GM10847 (cell line): ENCODE data around the gene ATXN1.

Experiments
- POLR2A ChIP-seq: IDR thresholded peaks from 2 replicates; pipeline ENCODE4 v1.6.1; 2011; ENCODE audit not compliant: insufficient read length; ENCODE audit errors: extremely low read depth

ATXN1 gene

DNA sequence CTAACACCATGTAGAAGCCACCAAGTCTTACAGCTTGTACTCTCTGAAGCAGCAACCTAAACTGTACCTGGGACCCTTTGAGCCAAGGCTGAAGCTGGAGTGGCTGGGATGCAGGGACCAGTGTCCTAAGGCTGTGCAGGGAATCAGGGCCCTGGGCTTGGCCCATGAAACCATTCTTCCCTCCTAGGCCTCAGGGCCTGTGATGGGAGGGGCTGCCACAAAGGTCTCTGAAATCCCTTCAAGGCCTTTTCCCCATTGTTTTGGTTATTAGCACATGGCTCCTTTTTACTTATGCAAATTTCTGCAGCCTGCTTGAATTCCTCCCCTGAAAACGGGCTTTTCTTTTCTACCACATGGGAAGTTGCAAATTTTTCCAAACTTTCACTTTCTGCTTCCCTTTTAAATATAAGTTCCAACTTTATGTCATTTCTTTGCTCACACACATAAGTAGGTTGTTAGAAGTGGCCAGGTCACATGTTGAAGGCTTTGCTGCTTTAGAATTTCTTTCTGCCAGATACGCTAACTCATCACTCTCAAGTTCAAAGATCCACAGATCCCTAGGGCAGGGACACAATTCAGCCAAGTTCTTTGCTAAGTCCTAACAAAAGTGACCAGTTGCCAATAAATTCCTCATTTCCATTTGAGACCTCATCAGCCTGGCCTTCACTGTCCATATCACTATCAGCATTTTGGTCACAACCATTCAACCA is 28.2 kb upstream of the ATXN1 start:
- no peak for TF ChIP-seq POLR2A

DNA sequence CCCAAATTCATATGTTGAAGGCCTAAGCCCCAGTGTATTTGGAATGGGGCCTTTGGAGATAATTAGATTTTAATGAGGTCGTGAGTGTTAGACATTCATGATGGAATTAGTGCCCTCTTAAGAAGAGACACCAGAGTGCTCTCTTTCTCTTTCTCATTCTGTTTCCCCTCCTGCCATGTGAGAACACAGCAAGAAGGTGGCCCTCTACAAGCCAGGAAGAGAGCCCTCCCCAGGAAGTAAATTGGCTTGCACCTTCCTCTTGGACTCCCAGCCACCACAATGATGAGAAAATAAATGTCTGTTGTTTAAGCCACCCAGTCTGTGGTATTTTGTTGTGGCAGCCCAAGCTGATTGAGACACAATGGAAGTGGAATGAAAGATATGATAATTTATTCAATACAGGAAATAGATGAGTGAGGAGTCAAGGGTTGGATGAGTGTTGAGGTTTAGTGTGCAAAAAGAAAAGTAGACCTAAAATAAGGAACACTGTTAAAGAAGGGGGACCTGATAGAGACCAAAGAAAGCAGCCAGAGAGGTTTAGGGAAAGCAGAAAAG is 25.9 kb upstream of the ATXN1 start:
- no peak for TF ChIP-seq POLR2A

DNA sequence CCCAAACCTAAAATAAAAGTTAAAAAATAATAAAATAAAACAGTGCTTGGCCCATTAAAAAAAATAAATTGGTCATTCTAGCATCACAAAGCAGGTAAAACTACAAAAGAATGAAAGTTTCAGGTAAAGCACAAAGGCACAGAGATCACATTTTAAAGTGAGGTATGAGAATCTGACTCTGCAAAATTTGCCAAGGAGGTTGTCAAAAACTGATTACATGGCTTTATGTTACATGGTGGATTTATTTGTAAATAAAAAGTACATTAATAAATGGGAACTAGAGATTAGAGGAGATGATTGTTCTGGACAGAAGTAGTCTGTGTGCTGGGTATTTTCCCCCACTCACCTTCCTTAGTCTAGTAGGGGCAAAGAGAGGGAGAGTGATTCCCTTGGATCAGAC is 24.2 kb upstream of the ATXN1 start:
- no peak for TF ChIP-seq POLR2A

DNA sequence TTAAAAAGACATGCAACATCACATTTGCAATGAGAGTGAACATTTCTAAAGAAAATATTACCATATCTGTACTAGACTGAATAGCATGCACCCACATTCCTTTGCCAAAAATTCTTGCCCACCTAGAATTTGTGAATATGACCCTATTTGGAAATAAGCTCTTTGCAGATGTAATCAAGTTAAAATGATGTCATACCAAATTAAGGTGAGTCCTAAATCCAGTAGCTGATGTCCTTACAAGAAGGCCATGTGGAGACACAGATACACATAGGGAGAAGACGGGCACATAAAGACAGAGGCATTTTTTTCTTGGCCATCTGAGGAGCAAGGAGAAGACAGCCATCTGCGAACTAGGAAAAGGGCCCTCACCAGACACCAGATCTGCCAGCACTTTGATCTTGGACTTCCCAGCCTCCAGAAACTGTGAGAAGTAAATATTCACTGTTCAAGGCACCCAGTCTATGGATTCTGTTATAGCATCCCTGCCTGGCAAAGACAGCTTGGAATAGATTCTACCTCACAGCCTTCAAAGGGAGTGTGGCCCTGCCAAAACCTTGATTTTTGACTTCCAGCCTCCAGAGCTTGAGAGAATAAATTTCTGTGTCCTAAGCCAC is 22.8 kb upstream of the ATXN1 start:
- TF ChIP-seq POLR2A = no peak

DNA sequence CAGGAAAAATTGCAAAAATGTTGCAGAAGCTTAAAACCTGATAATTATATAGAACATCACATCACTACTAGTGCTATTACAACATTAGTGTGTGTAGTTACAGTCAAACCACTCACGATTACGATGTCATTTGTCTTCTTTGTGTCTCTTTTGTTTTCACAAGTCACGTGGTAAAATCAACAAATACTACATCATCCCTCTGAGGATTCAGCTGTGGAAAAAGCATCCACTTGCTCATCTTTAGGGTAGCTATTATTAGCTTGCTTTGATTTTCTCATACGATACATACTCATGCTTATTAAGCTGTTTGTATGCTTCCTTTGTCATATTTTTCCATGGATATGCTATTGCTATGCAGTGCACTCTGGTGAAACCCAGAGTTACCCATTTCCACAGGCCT is 22.2 kb upstream of the ATXN1 start:
- no peak for TF ChIP-seq POLR2A

DNA sequence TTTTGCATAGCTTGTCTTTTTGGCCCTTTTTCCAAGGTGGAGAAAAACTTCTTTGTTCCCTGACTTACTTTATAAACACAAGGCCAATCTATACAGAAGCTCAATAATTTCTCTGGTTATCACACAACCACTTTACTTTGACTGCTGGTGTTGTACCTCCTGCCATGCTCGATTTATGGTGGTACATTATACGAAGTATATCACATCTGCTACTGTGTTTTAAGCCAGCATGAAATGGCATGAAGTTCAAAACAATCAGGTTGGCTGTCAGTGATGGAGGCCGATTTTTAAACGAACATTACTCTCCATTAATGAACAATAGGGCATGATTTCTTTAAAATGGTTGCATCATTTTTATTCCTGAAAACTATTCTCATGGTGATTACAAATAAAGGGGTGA is 21.0 kb upstream of the ATXN1 start:
- TF ChIP-seq POLR2A = no peak

DNA sequence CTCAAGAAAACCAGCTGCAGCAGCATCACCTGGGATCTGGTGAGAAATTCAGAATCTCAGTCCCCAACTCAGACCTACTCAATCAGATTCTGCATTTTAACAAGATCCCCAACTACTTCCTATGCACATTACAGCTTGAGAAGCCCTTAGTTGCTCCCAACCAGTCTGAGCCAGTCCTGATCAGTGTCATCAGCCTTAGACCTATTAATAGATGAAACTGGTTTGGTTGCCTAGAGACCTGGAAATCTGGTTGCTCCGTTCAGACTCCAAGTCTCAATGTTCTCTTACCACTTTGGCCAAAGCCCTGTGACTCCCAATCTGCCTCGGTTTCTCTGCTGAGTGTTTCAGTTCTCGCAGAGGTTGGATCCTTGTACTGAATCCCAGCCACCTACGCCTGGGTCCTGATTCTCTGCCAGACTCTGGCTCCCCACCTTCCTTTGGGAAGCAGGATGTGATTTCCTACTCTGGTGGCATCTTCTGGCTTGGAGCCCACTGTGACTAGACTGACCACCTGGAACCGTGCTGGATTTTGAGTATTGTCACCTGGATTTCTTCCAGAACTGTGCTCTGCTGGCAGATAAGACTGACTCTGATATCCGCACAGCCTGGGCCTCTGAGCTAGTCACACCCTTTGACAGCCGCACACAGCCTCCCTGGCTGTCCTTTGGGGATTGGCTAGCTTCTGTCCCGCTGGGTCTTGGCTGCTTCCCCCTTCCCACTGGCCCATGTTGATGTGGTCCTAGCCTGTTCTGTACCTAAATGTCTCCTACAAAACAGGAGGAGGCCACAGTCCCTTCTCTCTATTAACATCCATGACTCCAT is 20.3 kb upstream of the ATXN1 start:
- TF ChIP-seq POLR2A = no peak

DNA sequence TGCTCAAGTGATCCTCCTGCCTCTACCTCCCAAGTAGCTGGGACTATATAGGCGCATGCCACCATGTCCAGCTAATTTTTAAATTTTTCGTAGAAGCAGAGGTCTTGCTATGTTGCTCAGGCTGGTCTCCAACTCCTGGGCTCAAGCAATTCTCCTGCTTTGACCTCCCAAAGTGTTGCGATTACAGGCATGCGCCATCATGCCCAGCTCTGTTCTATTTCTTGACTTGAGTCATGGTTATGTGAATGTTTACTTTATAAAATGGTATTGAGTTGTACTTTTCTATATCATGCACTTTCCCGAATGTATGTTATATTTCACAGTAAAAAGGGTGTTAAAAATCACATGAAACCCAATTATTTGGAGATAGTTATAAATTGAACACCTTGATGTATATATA is 17.3 kb upstream of the ATXN1 start:
- no peak for TF ChIP-seq POLR2A

DNA sequence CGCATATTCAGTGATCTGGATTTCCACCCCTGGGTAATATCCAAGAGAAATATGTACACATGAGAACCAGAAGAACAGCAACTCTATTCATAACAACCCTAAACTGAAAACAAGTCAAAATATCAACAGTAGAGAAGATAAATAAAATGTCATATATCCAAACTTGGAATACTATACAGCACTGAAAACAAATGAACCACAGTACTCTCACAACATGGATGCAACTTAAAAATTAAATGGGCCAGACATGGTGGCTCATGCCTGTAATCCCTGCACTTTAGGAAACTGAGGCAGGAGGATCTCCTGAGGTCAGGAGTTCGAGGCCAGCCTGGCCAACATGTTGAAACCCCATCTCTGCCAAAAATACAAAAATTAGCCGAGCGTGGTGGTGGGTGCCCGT is 16.5 kb upstream of the ATXN1 start:
- no peak for TF ChIP-seq POLR2A

DNA sequence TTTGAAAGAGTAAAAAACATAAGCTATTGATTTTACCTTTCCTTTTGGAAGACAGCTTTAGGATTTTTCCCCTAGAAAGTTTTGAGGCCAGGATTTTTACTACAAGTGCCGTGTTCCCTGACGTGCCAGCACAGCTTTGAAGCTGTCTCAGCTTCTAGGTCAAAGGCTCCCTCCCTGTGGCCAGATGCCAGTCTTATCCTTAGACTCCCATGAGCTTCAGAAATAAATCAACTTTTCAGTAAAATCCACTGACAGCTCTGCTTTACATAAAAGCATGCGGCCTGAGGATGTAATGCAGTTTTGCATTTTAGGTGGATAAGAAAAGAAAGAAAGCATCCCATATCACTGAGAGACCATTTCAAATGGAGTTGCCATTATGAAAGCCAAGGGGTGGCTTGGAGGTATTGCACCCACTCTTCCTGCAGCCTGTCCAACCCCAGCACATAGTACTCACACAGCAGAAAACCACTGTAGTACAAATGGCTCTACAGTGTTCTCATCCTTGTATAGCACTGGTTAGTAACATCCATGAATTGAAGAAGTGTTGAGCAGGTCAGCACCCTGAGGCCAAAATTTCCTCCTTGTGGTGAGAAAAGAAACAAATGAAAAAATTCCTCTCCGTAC is 15.2 kb upstream of the ATXN1 start:
- TF ChIP-seq POLR2A = no peak

DNA sequence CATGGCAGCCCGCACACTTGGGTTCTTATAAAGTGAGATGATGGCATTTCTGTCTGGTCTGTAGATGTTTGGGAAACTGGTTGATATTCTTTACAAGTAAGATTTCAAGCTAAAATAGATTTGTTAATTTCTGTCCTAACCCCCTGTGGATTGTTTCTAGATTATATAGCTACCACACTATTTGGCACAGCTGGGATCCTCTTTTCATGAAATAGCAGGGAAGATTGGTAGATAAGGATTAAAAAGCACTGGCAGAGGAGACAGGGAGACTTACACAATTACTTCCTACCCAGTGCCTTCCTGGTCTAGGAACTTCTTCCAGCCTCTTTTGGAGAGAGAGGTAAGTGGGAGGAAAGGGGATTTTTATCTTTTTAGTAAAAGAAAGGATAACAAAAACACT is 13.2 kb upstream of the ATXN1 start:
- no peak for TF ChIP-seq POLR2A

DNA sequence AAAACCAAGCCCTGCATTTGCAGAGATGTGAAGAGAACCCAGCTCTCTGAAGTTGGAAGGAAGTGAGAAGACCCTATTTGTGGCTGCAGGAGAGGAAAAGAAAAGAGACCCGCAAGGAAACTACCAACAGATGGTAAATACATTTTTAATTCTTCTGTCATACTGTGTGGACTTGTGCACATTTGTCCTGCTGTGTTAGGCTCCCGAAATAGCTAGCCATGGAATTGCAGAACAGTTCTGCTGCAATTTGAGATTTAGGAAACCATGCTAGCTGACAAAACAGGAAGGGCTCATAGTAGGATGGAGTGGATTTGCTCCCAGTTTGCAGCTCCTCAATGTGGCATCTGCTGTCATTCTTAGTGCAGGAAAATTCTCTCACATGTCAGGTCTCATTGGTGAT is 12.1 kb upstream of the ATXN1 start:
- no peak for TF ChIP-seq POLR2A

DNA sequence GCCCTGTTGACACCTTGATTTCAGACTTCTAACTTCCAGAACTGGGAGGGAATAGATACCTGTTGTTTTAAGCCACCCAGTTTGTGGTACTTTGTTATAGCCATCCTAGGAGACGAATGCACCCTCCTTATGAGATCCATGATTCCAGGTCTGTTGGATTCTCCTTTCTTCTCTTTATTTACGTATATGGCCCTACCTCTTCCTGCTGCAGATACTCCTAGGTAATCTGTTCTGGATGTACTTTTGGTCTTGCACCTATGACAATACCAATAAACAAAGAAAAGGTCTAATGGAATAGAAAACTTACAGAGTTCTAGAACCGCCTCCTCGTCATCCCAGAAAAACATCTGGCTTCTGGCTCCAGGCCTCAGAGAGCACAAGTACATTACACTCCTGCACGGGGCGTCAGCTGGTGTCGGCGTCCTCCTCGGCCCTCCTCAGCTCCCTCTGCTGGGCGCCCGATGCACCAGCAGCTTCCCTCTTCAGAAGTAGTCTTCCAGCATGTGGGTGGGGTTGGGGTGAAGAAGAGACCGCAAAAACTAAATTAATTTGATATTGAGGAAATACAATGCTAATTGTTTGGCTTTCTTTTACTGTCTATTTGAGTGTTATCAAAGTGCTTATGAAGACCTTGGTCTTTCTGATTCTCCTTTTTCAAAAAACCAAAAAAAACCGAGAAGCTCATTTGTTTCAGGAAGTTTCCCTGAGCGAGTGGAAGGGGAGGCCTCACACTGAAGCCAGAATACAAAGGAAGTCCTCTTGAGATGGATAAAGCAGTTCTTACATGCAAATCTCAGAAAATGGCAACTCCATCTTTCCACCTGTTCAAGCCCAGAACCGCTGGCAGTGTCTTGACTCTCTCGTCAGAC is 9.7 kb upstream of the ATXN1 start:
- no peak for TF ChIP-seq POLR2A

DNA sequence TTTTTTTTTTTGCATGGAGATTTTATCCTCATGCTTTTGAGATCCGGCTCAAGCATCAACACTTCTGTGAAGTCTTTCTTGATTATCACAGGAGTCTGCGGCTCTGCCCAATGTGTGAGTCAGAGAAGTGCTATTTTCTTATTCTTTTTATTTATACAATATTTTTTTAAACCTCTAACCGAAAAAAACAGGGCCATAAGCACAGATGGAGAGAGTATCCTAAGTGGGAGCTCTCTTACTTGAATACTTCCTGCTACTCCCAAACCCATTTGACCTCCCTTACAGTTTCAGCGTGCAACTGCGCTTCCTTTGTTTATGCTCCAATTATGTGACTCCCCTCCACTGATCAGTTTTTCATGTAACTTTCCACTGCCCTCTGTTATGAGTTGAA is 8.7 kb upstream of the ATXN1 start:
- TF ChIP-seq POLR2A = no peak

DNA sequence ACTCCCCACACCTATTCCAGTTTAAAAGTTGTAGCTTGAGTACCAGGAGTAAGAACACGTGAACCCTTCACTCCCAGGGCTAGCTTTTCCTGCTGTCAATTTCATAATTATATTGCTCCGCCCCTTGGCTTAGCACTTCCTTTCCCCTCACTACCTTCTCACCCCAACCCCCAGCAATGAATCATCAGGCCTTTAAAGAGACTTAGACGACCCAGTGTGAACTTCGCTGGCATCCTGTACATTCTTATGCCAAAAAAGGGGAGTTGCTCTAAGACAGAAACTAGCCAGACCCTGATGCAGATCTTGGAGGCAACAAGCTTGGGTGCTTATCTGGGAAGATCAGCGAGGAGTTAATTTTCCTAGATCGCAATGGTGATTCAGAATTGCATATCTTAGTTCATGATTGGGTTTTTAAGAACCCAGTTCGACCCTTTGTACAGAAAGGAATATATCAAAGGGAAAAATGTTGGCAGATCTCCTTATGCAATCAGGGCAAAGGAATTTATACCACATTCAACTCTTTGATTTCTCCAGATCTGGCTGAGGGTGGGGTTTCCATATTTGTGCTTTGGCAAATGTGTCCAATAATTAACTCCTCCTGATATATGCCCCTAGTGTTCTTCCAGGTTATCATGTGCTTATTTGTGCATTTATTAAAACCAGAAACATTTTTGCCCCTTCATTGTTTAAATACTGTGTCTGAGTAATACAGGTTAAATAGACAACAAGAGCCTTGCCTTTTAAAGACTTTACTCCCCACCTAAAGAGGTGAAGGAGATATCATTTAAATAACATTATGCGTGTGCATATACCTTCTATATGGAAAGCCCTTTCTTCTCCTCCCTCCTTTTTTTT is 8.1 kb upstream of the ATXN1 start:
- no peak for TF ChIP-seq POLR2A
